ENCODE measurements around the gene CYP8B1. TPM values are rescaled to one million over a fixed set of nuclear protein-coding genes. Genes with fewer than 3 reads are reported as not detected.

The CYP8B1 gene
- total and polyA plus RNA-seq, 8 donors, result 0.10 TPM; not detected in 7

GRCh38 chr3:42831321-42831713 is 44.4 kb downstream of the CYP8B1 start:
- H3K36me3 ChIP-seq, result no peaks in the 10 kb centered on the region
- no peak overlapping the region for H3K27ac ChIP-seq
- WGBS, 5 donors, result 22 to 28% (median 24%) methylated on average over 3 of the region's 3 CpGs
- H3K27me3 ChIP-seq, result no peaks in the 10 kb centered on the region
- H3K4me1 ChIP-seq, result peaks cover 0 to 22% (median 8%) of the 10 kb centered on the region in 4 donors
- DNase-seq, result peak; percentile 80 to 84
- TF ChIP-seq EP300 (IDR thresholded peaks at IDR 0.05) (no peak), POLR2AphosphoS5 (IDR thresholded peaks at IDR 0.05) (peak in 1 of 3 donors; percentile 27), CTCF (IDR thresholded peaks at IDR 0.05) (peak in 5 of 7 experiments; percentile 43 to 76 (median 66)), POLR2A (IDR thresholded peaks at IDR 0.05) (no peak)
- no peak overlapping the region for H3K4me3 ChIP-seq
- H3K9me3 ChIP-seq, result no peaks in the 10 kb centered on the region
- intact Hi-C loops (cut with DNase I; ENCODE audit: low total_unique reads), result no loop called here

- intact Hi-C loops (cut with DNase I; ENCODE audit: low total_unique reads), result no loop called here
Observed at GRCh38 chr3:42830437-42831320, 45.0 kb downstream of the CYP8B1 start.

DNA sequence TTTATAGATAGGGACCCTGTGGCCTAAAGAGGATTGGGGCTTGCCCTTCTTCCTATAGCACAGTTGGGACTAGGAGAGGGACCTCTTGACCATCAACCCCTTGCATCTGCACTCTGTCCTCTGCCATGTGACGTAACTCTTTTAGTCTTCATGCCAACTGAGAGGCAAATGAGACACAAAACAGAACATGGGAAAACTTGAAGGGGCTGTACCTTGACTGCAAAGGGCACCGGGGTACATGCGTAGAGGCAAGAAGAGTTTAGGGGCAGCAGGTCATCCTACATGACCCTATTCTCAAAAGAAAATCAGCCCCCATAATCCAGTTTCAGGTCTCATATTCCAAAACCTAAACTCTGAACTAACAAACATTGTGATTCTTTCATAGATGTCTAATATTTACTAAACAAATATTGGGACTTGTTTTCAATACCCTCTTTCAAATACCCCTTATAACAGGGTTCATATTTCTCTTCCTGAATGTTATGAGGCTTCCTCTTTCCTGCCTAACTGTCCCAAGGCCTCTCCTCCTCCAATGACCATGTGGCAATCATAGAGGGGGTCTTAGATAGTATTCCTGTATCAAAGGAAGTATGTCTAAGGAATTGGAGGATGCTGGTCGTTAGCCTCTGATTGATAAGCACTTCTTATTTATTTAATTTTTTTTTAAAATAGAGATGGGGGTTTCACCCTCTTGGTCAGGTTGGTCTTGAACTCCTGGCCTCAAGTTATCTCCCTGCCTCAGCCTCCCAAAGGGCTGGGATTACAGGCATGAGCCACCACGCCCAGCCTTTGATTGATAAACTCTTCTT is 45.8 kb downstream of the CYP8B1 start:
- TF ChIP-seq EP300 (IDR thresholded peaks at IDR 0.05), result no peak
- Histone ChIP-seq H3K4me1 (peaks cover 0 to 22% (median 8%) of the 10 kb centered on the region in 4 donors), H3K27ac (peak overlapping the region in 4 of 5 donors; percentile 13 to 64 (median 54)), H3K9me3 (no peaks in the 10 kb centered on the region), H3K36me3 (no peaks in the 10 kb centered on the region), H3K27me3 (no peaks in the 10 kb centered on the region), H3K4me3 (no peak overlapping the region)
- intact Hi-C loops (cut with DNase I; ENCODE audit: low total_unique reads), result no loop called here
- no peak for DNase-seq
- WGBS, 5 donors, result 70 to 74% (median 72%) methylated on average over 5 of the region's 5 CpGs

More at GRCh38 chr3:42830437-42831320, 45.0 kb downstream of the CYP8B1 start:
- DNase-seq, result peak in 1 of 2 donors; percentile 47
- 36 to 49% (median 40%) methylated on average over 7 of the region's 7 CpGs for WGBS, 5 donors
- Histone ChIP-seq H3K4me3 (no peak overlapping the region), H3K36me3 (no peaks in the 10 kb centered on the region), H3K4me1 (peaks cover 0 to 22% (median 8%) of the 10 kb centered on the region in 4 donors), H3K27ac (no peak overlapping the region), H3K27me3 (no peaks in the 10 kb centered on the region), H3K9me3 (no peaks in the 10 kb centered on the region)
- TF ChIP-seq CTCF (IDR thresholded peaks at IDR 0.05), result peak in 5 of 7 experiments; percentile 35 to 62 (median 45)
- TF ChIP-seq POLR2A (IDR thresholded peaks at IDR 0.05), result no peak

- H3K4me1 ChIP-seq, result peaks cover 0 to 22% (median 8%) of the 10 kb centered on the region in 4 donors
- no peaks in the 10 kb centered on the region for H3K27me3 ChIP-seq
- H3K4me3 ChIP-seq, result no peak overlapping the region
- no peaks in the 10 kb centered on the region for H3K9me3 ChIP-seq
- 64 to 80% (median 77%) methylated on average over 5 of the region's 5 CpGs for WGBS, 5 donors
- no peaks in the 10 kb centered on the region for H3K36me3 ChIP-seq
- intact Hi-C loops (cut with DNase I; ENCODE audit: low total_unique reads), result no loop called here
- no peak for TF ChIP-seq POLR2A (IDR thresholded peaks at IDR 0.05)
- DNase-seq, result peak in 1 of 2 donors; percentile 35
- H3K27ac ChIP-seq, result peak overlapping the region in 4 of 5 donors; percentile 13 to 64 (median 54)
Observed at GRCh38 chr3:42829083-42829627, 46.5 kb downstream of the CYP8B1 start.

DNA sequence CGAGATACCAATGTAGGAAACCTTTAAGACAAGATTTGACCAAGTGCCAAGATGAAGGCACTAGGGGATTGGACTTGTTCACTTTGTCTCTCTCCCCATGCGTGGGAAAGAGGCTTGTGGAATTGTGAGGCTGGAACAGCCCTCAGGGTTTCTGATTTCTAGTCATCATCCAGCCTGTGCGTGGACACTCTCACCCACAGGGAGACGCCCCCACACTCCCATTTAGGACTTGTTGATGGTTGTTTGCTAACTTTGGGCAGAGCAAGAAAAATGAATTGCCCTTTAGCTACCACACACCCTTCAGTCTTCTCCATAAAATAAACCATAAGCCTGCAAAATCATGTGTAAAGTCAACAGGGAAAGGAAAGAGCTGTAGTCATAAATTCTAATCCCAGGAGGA is 48.0 kb downstream of the CYP8B1 start:
- no peak for TF ChIP-seq EP300 (IDR thresholded peaks at IDR 0.05)
- no peak for TF ChIP-seq CTCF (IDR thresholded peaks at IDR 0.05)
- TF ChIP-seq POLR2AphosphoS5 (IDR thresholded peaks at IDR 0.05), result no peak
- TF ChIP-seq POLR2A (IDR thresholded peaks at IDR 0.05), result no peak
- 66 to 76% (median 73%) methylated on average over 4 of the region's 4 CpGs for WGBS, 5 donors

More for the DNA sequence above, 48.0 kb downstream of the CYP8B1 start:
- H3K36me3 ChIP-seq, result no peaks in the 10 kb centered on the region
- peak overlapping the region in 4 of 5 donors; percentile 6 to 64 (median 42) for H3K27ac ChIP-seq
- DNase-seq, result no peak
- peaks cover 0 to 22% (median 8%) of the 10 kb centered on the region in 4 donors for H3K4me1 ChIP-seq
- intact Hi-C loops (cut with DNase I; ENCODE audit: low total_unique reads), result no loop called here
- H3K4me3 ChIP-seq, result no peak overlapping the region
- H3K9me3 ChIP-seq, result no peaks in the 10 kb centered on the region
- no peaks in the 10 kb centered on the region for H3K27me3 ChIP-seq

All from stomach (tissue), 9 donors.